ENCODE measurements around the gene TRAPPC10.

GRCh38 chr21:43975469-43976098, 36.5 kb upstream of the TRAPPC10 start:
- peak; percentile 86 to 94 (median 90) for TF ChIP-seq CTCF (IDR thresholded peaks at IDR 0.05)
- no peak for TF ChIP-seq POLR2A (IDR thresholded peaks at IDR 0.05)
